HG03571 (cell line): ENCODE data around the gene SLC4A8.
"Not testable (repeated sequence)": the region's sequence is repeated elsewhere in the genome, so short reads cannot be mapped to it uniquely, and the experiment has no call there.

ENCODE experiments used
- ATAC-seq: cut with Tn5 transposase; IDR thresholded peaks from one replicate; pipeline ENCODE4 v1.9.1; 2021; ENCODE audit not compliant: unreplicated experiment

Gene SLC4A8

GRCh38 chr12:51428256-51428655 is 3.6 kb downstream of the SLC4A8 start:
- ATAC-seq, result no peak

DNA sequence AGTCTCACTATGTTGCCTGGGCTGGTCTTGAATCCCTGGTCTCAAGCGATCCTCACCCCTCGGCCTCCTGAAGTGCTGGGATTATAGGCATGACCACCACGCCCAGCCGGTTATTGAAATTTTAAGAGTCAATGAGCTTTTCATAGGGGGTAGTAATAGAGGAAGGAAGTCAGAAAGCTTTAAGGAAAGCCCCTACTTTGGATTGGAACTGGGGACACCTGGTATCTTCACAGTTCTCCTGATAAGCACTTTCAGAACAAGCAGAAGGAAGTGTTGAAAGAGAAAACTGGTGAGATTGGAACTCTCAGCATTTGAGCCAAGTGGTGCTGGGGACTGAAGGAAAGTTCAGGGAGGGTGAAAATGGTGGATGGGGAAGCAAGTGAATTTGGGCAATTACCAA is 5.1 kb downstream of the SLC4A8 start:
- no peak for ATAC-seq

DNA sequence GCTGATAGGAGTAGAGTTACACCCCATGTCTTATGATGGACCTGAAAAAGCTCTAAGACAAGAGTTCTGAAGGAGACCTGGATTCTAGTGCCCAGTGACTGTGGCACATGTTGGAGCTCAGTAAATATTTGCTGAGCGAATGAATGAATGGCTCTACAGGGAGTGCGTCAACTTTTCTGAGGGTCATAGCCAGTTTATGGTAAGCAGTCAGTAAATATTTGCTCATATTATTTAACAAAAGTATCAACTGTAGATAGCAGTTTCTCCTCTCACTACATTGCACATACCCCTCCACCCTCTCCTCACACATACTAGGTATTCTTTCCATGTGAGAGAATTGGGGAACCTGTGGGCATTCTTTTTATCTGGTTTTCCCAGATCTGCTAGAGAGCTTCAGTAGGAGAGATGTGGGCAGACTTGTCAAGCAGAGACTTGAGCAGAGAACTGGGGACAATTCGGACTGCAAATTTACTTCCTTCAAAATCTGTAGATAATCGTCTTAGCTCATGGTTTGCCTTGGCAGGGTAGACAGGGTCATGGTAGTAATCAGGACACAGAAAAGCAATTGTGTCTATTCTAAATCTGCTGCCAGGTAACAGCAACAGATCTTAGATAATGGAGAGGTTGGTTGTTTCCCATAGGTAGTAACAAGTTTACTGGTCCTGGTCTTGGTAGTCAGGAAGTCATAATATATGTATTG is 5.7 kb downstream of the SLC4A8 start:
- no peak for ATAC-seq

GRCh38 chr12:51432921-51433320 is 8.3 kb downstream of the SLC4A8 start:
- no peak for ATAC-seq

DNA sequence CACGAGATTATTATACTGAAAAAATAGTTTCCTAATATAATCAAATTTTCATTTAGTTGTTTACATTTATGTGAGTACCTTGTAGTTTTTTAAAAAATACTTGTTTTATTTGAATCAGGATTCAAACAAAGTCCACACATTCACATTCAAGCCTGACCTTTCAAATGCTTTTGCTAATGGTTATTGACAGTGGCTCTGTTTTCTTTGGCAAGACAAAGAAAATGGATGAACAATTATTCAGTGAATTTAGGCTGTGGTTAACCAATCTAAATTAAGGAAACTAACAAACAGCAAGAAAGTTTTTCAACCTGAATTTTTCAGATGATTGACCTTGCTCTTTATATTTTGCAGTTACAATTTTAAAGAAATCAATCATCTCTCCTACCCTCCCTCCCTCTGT is 9.7 kb downstream of the SLC4A8 start:
- ATAC-seq, result no peak

GRCh38 chr12:51437431-51437830 is 12.8 kb downstream of the SLC4A8 start:
- ATAC-seq, result no peak

- no peak for ATAC-seq
These were observed 14.7 kb downstream of the SLC4A8 start for GRCh38 chr12:51439330-51439729.

- ATAC-seq, result no peak
These were observed 17.0 kb downstream of the SLC4A8 start for GRCh38 chr12:51441583-51441982.

GRCh38 chr12:51442324-51442723 is 17.7 kb downstream of the SLC4A8 start:
- no peak for ATAC-seq

DNA sequence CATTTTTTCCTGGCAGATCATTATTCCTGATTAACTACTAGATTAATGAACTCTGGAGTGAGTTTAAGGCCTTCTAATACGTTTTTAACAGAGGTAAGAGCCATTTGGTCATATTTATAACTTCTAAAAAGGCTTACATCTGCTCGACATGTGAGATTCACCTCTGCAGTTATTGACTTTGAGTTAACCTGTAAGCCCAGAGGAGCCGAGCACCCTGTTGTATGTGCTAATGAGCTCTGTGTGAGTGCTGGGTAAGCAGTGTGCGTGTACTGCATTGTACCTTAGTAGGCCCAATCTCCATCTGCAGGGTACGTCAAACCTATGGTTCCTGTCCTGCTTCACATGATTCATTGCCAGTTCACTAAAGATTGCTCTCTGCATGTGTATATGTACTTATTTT is 18.9 kb downstream of the SLC4A8 start:
- ATAC-seq, result no peak

GRCh38 chr12:51448618-51449256 is 24.1 kb downstream of the SLC4A8 start:
- ATAC-seq, result no peak

GRCh38 chr12:51449580-51450246 is 25.1 kb downstream of the SLC4A8 start:
- no peak for ATAC-seq

DNA sequence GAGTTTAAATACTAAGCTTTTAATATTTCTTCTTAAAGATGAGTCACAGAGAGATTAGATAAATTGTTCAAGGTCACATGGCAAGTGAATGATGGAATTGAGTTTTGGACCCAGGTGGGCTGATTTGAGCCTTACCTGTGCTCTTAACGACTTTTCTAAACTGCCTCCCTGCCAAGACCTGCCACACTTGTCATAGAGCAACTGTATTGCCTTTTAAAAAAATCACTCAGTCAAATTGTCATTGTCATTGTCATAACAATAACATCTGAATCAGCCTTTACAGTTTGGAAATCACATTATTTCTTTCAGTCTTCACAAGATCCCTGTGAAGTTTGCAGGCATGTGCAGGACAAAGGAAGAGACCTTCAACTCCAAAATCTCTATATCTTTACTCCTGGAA is 25.7 kb downstream of the SLC4A8 start:
- ATAC-seq, result no peak

- ATAC-seq, result no peak
These were observed 26.2 kb downstream of the SLC4A8 start for GRCh38 chr12:51450806-51451205.

DNA sequence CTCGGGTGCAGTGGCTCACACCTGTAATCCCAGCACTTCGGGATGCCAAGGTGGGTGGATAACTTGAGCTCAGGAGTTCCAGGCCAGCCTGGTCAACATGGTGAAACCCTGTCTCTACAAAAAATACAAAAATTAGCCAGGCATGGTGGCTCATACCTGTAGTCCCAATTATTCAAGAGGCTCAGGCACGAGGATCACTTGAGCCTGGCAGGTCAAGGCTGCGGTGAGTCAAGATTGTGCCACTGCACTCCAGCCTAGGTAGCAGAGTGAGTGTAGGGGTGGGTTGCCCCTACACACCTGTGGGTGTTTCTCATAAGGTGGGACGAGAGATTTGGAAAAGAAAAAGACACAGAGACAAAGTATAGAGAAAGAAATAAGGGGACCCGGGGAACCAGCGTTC is 29.4 kb downstream of the SLC4A8 start:
- ATAC-seq, result not testable (repeated sequence)

DNA sequence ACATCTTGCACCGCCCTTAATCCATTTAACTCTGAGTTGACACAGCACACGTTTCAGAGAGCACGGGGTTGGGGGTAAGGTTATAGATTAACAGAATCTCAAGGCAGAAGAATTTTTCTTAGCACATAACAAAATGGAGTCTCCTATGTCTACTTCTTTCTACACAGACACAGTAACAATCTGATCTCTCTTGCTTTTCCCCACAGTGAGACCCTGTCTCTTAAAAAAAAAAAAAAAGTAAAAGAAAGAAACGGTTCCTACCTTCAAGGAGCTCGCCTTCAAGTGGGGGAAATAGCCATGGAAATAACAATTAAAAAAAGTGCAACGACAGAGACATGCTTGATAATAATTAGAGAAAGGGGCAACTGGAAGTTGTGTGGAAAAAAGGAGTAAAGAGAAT is 30.4 kb downstream of the SLC4A8 start:
- not testable (repeated sequence) for ATAC-seq

DNA sequence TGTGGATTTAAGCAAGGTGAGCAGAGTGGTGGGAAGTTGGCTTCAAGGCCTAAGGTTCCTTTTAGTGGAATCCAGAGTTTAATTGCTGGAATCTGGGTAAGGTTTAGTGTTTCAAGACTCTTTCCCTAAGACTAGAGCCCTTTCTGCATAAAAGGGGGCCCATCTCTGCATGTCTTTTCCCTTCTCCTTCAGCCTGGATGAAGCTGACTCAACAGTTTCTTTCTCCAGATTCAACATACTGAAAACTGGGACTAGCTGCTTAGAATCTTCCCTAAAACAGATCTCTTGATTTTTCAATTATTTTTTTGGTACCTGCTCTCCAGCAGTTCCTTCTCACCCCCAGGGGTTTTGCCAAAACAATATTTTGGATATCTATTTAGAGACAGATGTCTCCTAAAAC is 34.0 kb downstream of the SLC4A8 start:
- no peak for ATAC-seq

GRCh38 chr12:51460519-51460918 is 35.9 kb downstream of the SLC4A8 start:
- ATAC-seq, result no peak

GRCh38 chr12:51465491-51465890 is 40.9 kb downstream of the SLC4A8 start:
- no peak for ATAC-seq

GRCh38 chr12:51470116-51470515 is 45.5 kb downstream of the SLC4A8 start:
- ATAC-seq, result no peak

DNA sequence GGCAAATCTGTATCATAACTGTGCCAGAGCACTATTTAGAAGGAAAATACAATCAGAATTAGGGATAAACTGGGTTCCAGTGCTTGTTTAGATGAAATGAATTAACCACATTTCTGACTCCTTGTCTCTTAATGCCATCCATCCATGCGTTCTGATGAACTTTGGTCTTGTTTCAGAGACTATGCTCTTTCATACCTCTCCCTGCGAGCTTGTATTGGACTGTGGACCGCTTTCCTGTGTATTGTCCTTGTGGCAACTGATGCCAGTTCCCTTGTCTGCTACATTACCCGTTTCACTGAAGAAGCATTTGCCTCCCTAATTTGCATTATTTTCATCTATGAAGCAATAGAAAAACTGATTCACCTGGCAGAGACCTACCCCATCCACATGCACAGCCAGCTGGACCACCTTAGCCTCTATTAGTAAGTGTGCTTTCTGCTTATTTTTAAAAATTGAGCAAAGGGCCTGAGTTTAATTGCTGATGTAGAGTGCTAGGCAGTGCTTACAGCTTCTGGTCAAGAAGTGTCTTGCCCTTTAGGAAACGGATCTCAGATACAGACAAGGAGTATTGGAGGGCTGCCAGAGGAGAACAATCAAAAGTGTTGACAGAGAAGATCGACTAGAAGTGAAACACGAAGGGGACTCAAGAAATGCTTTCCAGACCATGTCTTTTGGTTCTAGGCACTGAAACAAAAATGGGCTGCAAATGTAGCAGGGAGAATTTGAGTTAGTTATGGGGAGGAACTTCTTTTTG is 46.7 kb downstream of the SLC4A8 start:
- no peak for ATAC-seq

DNA sequence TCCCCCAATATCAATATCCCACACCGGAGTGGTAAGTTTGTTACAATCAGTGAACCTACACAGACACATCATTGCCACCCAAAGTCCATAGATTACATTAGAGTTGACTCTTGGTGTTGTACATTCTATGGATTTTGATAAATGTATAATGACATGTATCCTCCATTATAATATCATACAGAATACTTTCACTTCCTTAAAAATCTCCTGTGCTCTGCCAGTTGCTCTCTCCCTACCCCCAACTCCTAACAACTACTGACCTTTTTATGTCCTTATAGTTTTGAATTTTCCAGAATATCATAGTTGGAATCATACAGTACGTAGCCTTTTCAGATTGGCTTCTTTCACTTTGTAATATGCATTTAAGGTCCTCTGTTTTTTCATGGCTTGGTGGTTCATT is 48.4 kb downstream of the SLC4A8 start:
- no peak for ATAC-seq
